T-helper 1 cell treated with Interleukin-12 subunit alpha and Interleukin-12 subunit beta and Interleukin-4 antibody, amounts not matched to agents 30 ng/mL and 1 ng/mL, for 36 hours (primary cell): ENCODE measurements around the gene CLCN6. TPM values are rescaled to one million over a fixed set of nuclear protein-coding genes. Genes with fewer than 3 reads are reported as not detected.

Experiments
- intact Hi-C: fragments of 100-400 bp; cut with micrococcal nuclease; formaldehyde crosslinking; loops from one replicate; pipeline ENCODE4 v1.15.1; 2024
- total RNA-seq: library from RNA; stranded (reverse); gene quantifications from 2 replicates; pipeline ENCODE4 v1.2.3, GENCODE V29; 2022

The CLCN6 gene
- total RNA-seq, 1 donor from 2014 or later = 15.2 TPM

GRCh38 chr1:11874624-11875023 lies 68.6 kb downstream of the CLCN6 start:
- intact Hi-C loops = no loop called here

GRCh38 chr1:11875094-11875493 lies 69.1 kb downstream of the CLCN6 start:
- intact Hi-C loops = no loop called here

DNA sequence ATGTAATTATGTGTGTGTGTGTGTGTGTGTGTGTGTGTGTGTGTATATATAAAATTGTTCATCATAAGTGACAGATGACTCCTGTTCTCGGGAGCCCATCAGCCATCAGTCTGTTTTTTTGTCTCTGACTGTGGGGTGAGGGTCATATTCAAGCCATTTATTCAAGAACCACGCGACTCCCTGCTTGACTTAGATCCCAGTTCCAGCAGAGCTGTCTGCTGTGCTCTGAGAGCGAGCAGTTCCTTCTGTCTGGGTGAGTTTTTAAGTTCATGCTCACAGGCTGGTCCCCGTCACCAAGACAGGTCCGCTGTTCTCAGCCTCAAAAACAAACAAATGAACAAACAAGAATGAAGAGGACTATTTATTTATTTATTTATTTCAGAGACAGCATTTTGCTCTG lies 71.1 kb downstream of the CLCN6 start:
- intact Hi-C loops = no loop called here

- intact Hi-C loops = no loop called here
Measured at GRCh38 chr1:11878081-11878890, 72.3 kb downstream of the CLCN6 start.

DNA sequence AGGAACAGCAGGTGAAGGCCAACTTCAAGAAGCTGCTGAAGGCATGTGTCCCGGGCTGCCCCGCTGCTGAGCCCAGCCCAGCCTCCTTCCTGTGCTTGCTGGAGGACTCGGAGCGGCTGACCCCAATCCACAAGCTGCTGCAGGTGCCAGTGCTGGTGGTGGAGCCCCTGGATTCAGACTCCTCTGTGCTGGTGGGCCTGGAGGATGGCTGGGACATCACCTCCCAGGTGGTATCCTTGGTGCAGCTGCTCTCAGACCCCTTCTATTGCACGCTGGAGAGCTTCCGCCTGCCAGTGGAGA lies 72.8 kb downstream of the CLCN6 start:
- intact Hi-C loops = no loop called here

DNA sequence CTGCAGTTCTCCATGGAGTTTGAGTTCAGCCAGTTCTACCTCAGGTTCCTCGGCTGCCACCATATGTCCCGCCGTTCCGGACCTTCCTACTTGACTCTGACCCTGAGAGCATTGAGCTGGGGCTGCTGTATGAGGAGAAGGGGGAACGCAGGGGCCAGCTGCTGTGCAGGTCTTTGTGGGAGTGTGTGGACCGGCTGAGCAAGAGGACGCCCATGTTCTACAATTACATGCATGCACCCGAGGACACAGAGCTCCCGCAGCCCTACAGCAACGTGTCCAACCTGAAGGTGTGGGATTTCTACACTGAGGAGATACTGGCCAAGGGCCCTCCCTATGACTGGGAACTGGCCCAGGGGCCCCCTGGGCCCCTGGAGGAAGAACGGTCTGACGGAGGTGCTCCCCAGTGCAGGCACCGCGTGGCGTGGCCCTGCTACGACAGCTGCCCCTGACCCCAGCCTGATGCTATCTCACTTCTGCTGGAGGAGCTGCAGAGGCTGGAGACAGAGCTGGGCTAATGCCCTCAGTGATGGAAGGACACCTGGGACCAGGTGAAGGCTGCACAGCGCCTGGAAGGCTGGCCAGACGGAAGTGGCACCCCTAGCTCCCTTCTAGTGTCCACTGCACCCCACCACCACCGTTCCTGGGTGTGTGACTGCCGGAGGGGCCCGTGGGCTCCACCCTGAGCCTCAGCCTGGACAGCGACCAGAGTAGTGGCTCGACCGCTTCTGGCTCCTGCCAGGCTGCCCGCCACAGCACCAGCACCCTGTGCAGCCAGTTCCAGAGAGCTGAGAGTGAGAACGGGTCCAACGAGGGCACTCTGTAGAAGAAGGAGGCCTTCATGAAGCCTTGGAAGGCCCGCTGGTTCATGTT lies 73.6 kb downstream of the CLCN6 start:
- intact Hi-C loops = no loop called here

DNA sequence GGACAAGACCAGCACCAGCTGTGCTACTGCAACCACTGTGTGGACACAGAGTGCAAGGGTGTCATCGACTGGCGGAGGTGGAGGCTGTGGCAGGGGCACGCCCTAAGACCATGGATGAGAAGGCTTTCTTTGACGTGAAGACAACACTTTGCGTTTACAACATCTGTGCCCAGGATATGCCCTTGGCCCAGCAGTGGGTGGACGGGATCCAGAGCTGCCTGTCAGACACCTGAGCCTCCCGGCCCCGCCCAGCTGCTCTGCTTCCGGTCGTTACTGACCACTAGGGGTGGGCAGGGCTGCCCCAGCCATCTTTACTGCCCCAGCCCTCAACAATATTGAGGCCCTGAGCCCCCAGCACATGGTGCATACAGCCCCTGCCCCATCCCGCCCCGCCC lies 74.2 kb downstream of the CLCN6 start:
- intact Hi-C loops = no loop called here

- intact Hi-C loops = no loop called here
Measured at GRCh38 chr1:11880911-11881748, 75.1 kb downstream of the CLCN6 start.

DNA sequence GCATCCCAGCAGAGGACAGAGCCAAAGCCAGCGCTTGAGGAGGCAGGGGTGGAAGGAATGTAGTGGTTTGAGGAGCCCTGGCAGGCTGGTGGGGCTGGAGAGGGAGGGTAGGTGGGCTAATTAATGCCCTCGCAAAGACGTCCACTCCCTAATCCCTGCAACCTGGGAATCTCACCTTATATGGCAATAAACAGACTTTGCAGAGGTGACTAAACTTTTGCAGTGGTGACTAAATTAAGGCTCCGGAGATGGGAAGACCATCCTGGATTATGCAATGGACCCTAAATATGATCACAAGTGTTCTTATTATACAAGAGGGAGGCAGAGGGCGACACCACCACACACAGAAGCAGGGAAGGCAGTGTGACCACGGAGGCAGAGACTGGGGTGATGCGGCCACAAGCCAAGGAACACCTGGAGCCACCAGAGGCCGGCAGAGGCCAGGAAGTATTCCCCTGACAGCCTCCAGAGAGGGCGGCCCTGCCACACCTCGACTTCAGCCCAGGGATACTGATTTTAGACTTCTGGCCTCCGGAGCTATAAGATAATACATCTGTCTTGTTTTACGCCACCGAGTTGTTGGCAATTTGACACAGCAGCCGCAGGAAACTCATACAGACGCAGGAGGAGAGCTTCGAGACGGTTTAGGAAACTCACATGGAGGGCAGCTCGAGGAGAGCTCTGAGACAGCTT lies 75.9 kb downstream of the CLCN6 start:
- intact Hi-C loops = no loop called here

DNA sequence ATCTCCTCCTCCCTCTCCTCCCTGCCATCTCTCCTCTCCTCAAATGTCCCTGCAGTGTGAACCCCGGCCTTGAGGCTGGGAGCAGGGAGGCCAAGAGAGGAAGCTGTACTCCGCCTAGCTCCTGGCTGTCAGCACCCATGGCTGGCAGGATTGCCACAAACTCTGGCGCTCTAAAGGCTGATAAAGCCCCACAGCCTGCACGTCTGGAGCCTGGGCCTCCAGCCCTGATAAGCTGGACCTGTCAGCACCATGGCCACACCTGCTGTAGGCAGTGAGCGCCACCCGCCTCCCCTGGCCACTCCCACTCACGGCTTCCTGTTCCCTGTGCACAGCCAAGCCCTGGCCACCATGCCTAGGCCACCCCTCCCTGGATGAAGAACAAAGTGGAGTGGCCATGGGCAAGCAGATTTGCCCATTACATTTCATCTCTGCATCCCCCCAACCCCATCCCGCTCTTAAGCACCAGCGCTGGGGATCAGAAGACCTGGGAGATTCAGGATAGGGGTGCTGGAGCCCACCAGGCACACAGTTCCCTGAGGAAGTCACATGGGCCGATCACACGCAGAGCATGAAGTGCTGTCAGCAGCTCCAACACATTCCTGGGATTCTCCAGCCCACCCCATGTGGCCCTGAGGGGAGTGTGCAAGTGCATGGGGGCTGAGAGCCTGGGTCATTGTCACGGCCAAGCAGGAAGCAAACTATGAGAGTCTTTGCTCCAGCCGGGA lies 77.0 kb downstream of the CLCN6 start:
- intact Hi-C loops = no loop called here

DNA sequence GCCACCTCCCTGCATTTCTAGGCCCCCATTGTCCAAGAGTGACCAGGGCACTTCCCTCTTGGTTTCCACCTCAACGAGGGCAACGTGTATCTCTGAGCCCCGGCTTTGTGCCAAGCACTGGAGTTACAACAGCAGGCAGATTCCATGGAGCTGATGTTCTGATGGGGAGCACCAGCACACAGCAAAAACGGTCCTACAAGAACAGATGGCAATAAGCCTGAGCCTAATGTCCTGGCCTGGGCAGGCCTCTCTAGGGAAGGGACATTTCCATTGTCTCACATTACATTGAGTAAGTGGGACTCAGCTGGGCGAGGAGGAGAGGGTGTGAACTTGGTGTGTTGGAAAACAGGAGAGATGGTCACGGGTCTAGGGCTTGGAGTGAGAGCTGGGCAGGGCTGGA lies 79.9 kb downstream of the CLCN6 start:
- intact Hi-C loops = no loop called here

DNA sequence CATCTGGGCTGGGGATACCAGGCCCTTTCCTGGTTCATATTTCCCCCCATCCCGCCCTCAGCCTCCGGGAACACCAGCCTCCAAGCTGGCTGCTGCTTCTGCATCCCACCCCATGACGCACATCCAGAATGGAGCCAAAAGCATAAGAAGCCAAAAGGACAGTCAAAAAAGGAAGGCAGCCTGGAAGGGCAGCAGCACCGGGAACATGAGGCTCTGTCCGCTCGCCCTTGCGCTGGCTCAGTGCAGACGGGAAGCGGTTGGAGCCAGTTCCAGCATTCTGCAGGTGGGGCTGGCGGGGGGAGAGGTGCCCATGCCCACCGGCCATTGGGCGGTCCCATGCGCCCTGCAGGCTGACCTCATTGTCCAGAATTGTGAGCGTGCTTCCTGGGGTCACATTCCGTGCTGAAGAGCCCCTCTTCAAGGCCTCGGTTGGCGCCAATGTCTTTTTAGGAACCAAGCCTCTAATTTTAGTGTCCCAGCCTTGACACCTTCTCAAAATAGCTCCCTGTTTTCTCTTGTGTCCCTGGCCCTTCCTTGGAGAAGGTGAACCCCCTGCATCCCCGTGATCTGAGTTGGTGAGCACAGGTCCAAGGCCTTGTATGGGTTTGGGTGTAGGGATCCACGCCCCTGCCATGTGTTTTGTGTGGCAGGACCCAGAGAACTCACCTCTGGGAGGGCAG lies 81.1 kb downstream of the CLCN6 start:
- intact Hi-C loops = no loop called here

GRCh38 chr1:11887666-11888007 lies 81.6 kb downstream of the CLCN6 start:
- intact Hi-C loops = no loop called here

- intact Hi-C loops = no loop called here
Measured at GRCh38 chr1:11888206-11888876, 82.3 kb downstream of the CLCN6 start.

- intact Hi-C loops = no loop called here
Measured at GRCh38 chr1:11888877-11889208, 82.9 kb downstream of the CLCN6 start.

DNA sequence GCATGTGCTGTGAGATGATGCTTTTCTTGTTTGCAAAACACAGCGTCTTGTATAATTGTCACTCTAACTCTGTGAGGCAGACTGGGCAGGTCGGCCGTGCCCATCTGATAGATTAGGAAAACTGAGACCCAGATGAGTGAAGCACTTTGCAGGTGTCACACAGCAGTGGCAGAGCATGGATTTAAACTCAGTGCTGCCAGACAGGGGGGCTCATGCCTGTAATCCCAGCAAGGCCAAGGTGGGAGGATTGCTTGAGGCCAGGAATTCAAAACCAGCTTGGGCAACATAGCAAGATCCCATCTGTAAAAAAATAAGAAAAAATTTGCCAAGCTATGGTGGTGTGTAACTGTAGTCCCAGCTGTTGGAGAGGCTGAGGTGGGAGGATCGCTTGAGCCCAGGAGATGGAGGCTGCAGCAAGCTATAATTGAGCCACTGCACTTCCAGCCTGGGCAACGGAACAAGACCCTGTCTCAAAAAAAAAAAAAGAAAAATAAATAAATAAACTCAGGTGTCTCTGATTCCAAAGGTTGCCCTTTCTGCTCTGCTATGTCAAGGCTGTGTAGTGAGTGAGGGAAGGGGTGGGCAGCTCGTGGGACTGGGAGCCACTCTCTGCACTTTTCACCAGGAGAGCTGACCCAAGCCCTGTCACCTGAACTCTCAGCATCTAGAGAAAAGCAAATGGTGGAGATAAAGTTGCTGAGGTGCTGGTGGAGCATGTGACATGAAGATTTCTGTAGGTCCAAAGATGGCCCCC lies 85.6 kb downstream of the CLCN6 start:
- intact Hi-C loops = no loop called here
